HCT116 (cell line): ENCODE measurements around the gene LCN15.

ENCODE experiments used
- CTCF ChIP-seq, 3 experiments: fragments of 200-600 bp in 1 of 3; sonication (generic) in 1 of 3; IDR thresholded peaks in 2 of 3; conservative IDR thresholded peaks in 1 of 3; 2 replicates each; pipeline ENCODE4 v1.5.1; 2012 to 2017; ENCODE audit warnings: low read depth in 2 of 3, low read length in 2 of 3, antibody characterized with exemption in 1 of 3, borderline replicate concordance in 1 of 3, control low read depth in 1 of 3, mild to moderate bottlenecking in 1 of 3, mixed read lengths in 1 of 3, mixed run types in 1 of 3, moderate library complexity in 1 of 3; ENCODE audit not compliant: insufficient read depth in 1 of 3
- EGR1 ChIP-seq: IDR thresholded peaks from 2 replicates; pipeline ENCODE4 v1.6.1; 2012; ENCODE audit warnings: low read depth
- EZH2 ChIP-seq: fragments of 200-600 bp; sonication (generic); IDR thresholded peaks from 2 replicates; pipeline ENCODE4 v1.6.1; 2017; ENCODE audit warnings: antibody characterized with exemption, mixed run types
- JUND ChIP-seq: IDR thresholded peaks from 2 replicates; pipeline ENCODE4 v1.6.1; 2012
- POLR2A ChIP-seq: IDR thresholded peaks from 2 replicates; pipeline ENCODE4 v1.7.0; 2011; ENCODE audit warnings: borderline replicate concordance; ENCODE audit not compliant: insufficient read depth, insufficient read length; ENCODE audit errors: extremely low read depth
- RAD21 ChIP-seq: IDR thresholded peaks from 2 replicates; pipeline ENCODE4 v1.6.1; 2012; ENCODE audit warnings: low read depth, mild to moderate bottlenecking
- SRF ChIP-seq: IDR thresholded peaks from 2 replicates; pipeline ENCODE4 v1.6.1; 2012; ENCODE audit warnings: low read depth
- TCF7L2 ChIP-seq: IDR thresholded peaks from 2 replicates; pipeline ENCODE4 v1.7.0; 2011; ENCODE audit warnings: borderline replicate concordance, inconsistent platforms; ENCODE audit not compliant: insufficient read depth, insufficient read length; ENCODE audit errors: extremely low read depth

GRCh38 chr9:136712690-136713544 lies 51.4 kb downstream of the LCN15 start:
- TF ChIP-seq CTCF (IDR thresholded peaks at IDR 0.05 in 2 of 3, conservative IDR thresholded peaks at IDR 0.05 in 1 of 3; ENCODE audit: borderline replicate concordance in 1 of 3, insufficient read depth in 1 of 3, low read depth in 2 of 3, low read length in 2 of 3) = no peak
- no peak for TF ChIP-seq EGR1
- no peak for TF ChIP-seq POLR2A
- TF ChIP-seq EZH2 = no peak
- TF ChIP-seq TCF7L2 = no peak
- TF ChIP-seq RAD21 = no peak
- no peak for TF ChIP-seq JUND
- no peak for TF ChIP-seq SRF
